ENCODE measurements around the gene HS3ST5. TPM values are rescaled to one million over a fixed set of nuclear protein-coding genes. Genes with fewer than 3 reads are reported as not detected.

HS3ST5 gene
- total RNA-seq, 1 experiment from 2014 or later: 0.29 TPM

- no peaks in the 10 kb centered on the region for H3K36me3 ChIP-seq (ENCODE audit: control insufficient read depth, insufficient read depth, low read length)
- ChIA-PET CTCF (no interaction called here), POLR2A (no interaction called here)
- no peak overlapping the region for H3K4me3 Mint-ChIP-seq (ENCODE audit: unreplicated experiment)
- H3K9me3 ChIP-seq: no peaks in the 10 kb centered on the region
- no peaks in the 10 kb centered on the region for H3K36me3 Mint-ChIP-seq (ENCODE audit: insufficient read depth, unreplicated experiment)
- H3K4me3 ChIP-seq (ENCODE audit: low read depth, low read length): no peak overlapping the region
- no peaks in the 10 kb centered on the region for H3K4me1 Mint-ChIP-seq (ENCODE audit: low read depth, unreplicated experiment)
- H3K27me3 Mint-ChIP-seq (ENCODE audit: insufficient read depth, unreplicated experiment): no peaks in the 10 kb centered on the region
- H3K27ac Mint-ChIP-seq (ENCODE audit: unreplicated experiment): no peak overlapping the region
- intact Hi-C loops (cut with micrococcal nuclease; ENCODE audit: unreplicated experiment): no loop called here
- no peaks in the 10 kb centered on the region for H3K9me3 Mint-ChIP-seq (ENCODE audit: unreplicated experiment)
- BruUV-seq (replicated peaks): no TSS peak
- H3K27me3 ChIP-seq (replicated peaks; ENCODE audit: control insufficient read depth, insufficient read depth, low read length): no peaks in the 10 kb centered on the region
- no peaks in the 10 kb centered on the region for H3K4me1 ChIP-seq
- DNase-seq: no peak
- TF ChIP-seq CTCF (IDR thresholded peaks at IDR 0.05; ENCODE audit: insufficient read depth in 1 of 2, low read depth in 1 of 2, low read length in 1 of 2, severe bottlenecking in 1 of 2, unreplicated experiment in 1 of 2): no peak
Measured at GRCh38 chr6:114291428-114291827, 51.4 kb downstream of the HS3ST5 start.

GRCh38 chr6:114290864-114291263 lies 52.0 kb downstream of the HS3ST5 start:
- H3K36me3 Mint-ChIP-seq (ENCODE audit: insufficient read depth, unreplicated experiment): no peaks in the 10 kb centered on the region
- intact Hi-C loops (cut with micrococcal nuclease; ENCODE audit: unreplicated experiment): no loop called here
- H3K27me3 Mint-ChIP-seq (ENCODE audit: insufficient read depth, unreplicated experiment): no peaks in the 10 kb centered on the region
- no TSS peak for BruUV-seq (replicated peaks)
- H3K4me1 Mint-ChIP-seq (ENCODE audit: low read depth, unreplicated experiment): no peaks in the 10 kb centered on the region
- H3K27ac Mint-ChIP-seq (ENCODE audit: unreplicated experiment): no peak overlapping the region
- no peak for DNase-seq
- H3K36me3 ChIP-seq (ENCODE audit: control insufficient read depth, insufficient read depth, low read length): no peaks in the 10 kb centered on the region
- H3K9me3 ChIP-seq: no peaks in the 10 kb centered on the region
- ChIA-PET POLR2A (no interaction called here), CTCF (no interaction called here)
- H3K9me3 Mint-ChIP-seq (ENCODE audit: unreplicated experiment): no peaks in the 10 kb centered on the region
- no peak overlapping the region for H3K4me3 ChIP-seq (ENCODE audit: low read depth, low read length)
- TF ChIP-seq CTCF (IDR thresholded peaks at IDR 0.05; ENCODE audit: insufficient read depth in 1 of 2, low read depth in 1 of 2, low read length in 1 of 2, severe bottlenecking in 1 of 2, unreplicated experiment in 1 of 2): no peak
- no peaks in the 10 kb centered on the region for H3K27me3 ChIP-seq (replicated peaks; ENCODE audit: control insufficient read depth, insufficient read depth, low read length)
- no peak overlapping the region for H3K4me3 Mint-ChIP-seq (ENCODE audit: unreplicated experiment)
- H3K4me1 ChIP-seq: no peaks in the 10 kb centered on the region

- H3K27me3 ChIP-seq (replicated peaks; ENCODE audit: control insufficient read depth, insufficient read depth, low read length): no peaks in the 10 kb centered on the region
- Mint-ChIP-seq H3K4me3 (ENCODE audit: unreplicated experiment) (no peak overlapping the region), H3K36me3 (ENCODE audit: insufficient read depth, unreplicated experiment) (no peaks in the 10 kb centered on the region), H3K27ac (ENCODE audit: unreplicated experiment) (no peak overlapping the region), H3K9me3 (ENCODE audit: unreplicated experiment) (no peaks in the 10 kb centered on the region), H3K4me1 (ENCODE audit: low read depth, unreplicated experiment) (no peaks in the 10 kb centered on the region), H3K27me3 (ENCODE audit: insufficient read depth, unreplicated experiment) (no peaks in the 10 kb centered on the region)
- H3K4me3 ChIP-seq (ENCODE audit: low read depth, low read length): no peak overlapping the region
- no peaks in the 10 kb centered on the region for H3K9me3 ChIP-seq
- BruUV-seq (replicated peaks): no TSS peak
- intact Hi-C loops (cut with micrococcal nuclease; ENCODE audit: unreplicated experiment): no loop called here
- no peak for TF ChIP-seq CTCF (IDR thresholded peaks at IDR 0.05; ENCODE audit: insufficient read depth in 1 of 2, low read depth in 1 of 2, low read length in 1 of 2, severe bottlenecking in 1 of 2, unreplicated experiment in 1 of 2)
- DNase-seq: no peak
- no peaks in the 10 kb centered on the region for H3K4me1 ChIP-seq
- ChIA-PET POLR2A (no interaction called here), CTCF (no interaction called here)
- no peaks in the 10 kb centered on the region for H3K36me3 ChIP-seq (ENCODE audit: control insufficient read depth, insufficient read depth, low read length)
Measured at GRCh38 chr6:114288701-114289495, 53.9 kb downstream of the HS3ST5 start.
